SK-N-SH (cell line): ENCODE data around the gene PLD4. TPM values are rescaled to one million over a fixed set of nuclear protein-coding genes. Genes with fewer than 3 reads are reported as not detected.

ENCODE experiments used
- CTCF ChIA-PET: fragments of 300-600, 350-600 bp; formaldehyde crosslinking; extraction: SDS; loops from one replicate; lab custom pipeline; 2021; lab: Yijun Ruan, JAX
- POLR2A ChIA-PET: fragments of 350-600 bp; sonication (Branson Sonifier 250); formaldehyde crosslinking; extraction: SDS; loops from one replicate; lab custom pipeline; 2020; ENCODE audit warnings: antibody characterized with exemption, inconsistent platforms; lab: Yijun Ruan, JAX
- DNase-seq: peaks from one replicate; pipeline ENCODE4 v3.0.0; 2012
- H2AFZ ChIP-seq: fragments of 200-600 bp; sonication (generic); 2 replicates; pipeline ENCODE4 v1.8.1; 2016; ENCODE audit warnings: antibody characterized with exemption, mild to moderate bottlenecking, low read depth
- H3F3A ChIP-seq: fragments of 200-600 bp; sonication (generic); replicated peaks from 2 replicates; pipeline ENCODE3; 2016; ENCODE audit warnings: antibody characterized with exemption, mild to moderate bottlenecking; ENCODE audit not compliant: insufficient read depth
- H3K27ac ChIP-seq, 2 experiments: fragments of 200-500 bp in 1 of 2; fragments of 200-600 bp in 1 of 2; sonication (Bioruptor generic) in 1 of 2; sonication (generic), shearing (Covaris generic) in 1 of 2; 2 replicates each; pipeline versions ENCODE4 v1.5.1 to v1.6.1; 2014 to 2016; ENCODE audit warnings: low read depth in 2 of 2, inconsistent platforms in 1 of 2, low read length in 1 of 2, mild to moderate bottlenecking in 1 of 2, mixed read lengths in 1 of 2
- H3K27me3 ChIP-seq: fragments of 200-600 bp; sonication (generic), shearing (Covaris generic); 2 replicates; pipeline ENCODE4 v1.6.1; 2016; ENCODE audit warnings: mixed run types; ENCODE audit not compliant: insufficient read depth
- H3K36me3 ChIP-seq, 2 experiments: fragments of 200-500 bp in 1 of 2; fragments of 200-600 bp in 1 of 2; sonication (Bioruptor generic) in 1 of 2; sonication (generic) in 1 of 2; replicated peaks in 1 of 2; 2 replicates each; pipeline versions ENCODE3 to v1.5.1; 2014 to 2016; ENCODE audit warnings: low read length in 1 of 2, mild to moderate bottlenecking in 1 of 2; ENCODE audit not compliant: insufficient read depth in 2 of 2, control insufficient read depth in 1 of 2
- H3K4me1 ChIP-seq, 2 experiments: fragments of 200-500 bp in 1 of 2; fragments of 200-600 bp in 1 of 2; sonication (Bioruptor generic) in 1 of 2; sonication (generic), shearing (Covaris generic) in 1 of 2; 2 replicates each; pipeline versions ENCODE4 v1.5.1 to v1.6.1; 2014 to 2016; ENCODE audit warnings: low read depth in 1 of 2, low read length in 1 of 2, mixed run types in 1 of 2; ENCODE audit not compliant: insufficient read depth in 2 of 2, control insufficient read depth in 1 of 2
- H3K4me2 ChIP-seq: fragments of 200-600 bp; sonication (generic), shearing (Covaris generic); 2 replicates; pipeline ENCODE4 v1.6.1; 2017; ENCODE audit warnings: mixed run types
- H3K4me3 ChIP-seq, 2 experiments: fragments of 200-500 bp in 1 of 2; fragments of 200-600 bp in 1 of 2; sonication (Bioruptor generic) in 1 of 2; sonication (generic), shearing (Covaris generic) in 1 of 2; 2 replicates each; pipeline versions ENCODE4 v1.5.1 to v1.8.1; 2014 to 2016; ENCODE audit warnings: low read depth in 2 of 2, inconsistent platforms in 1 of 2, low read length in 1 of 2, mild to moderate bottlenecking in 1 of 2, mixed read lengths in 1 of 2, moderate library complexity in 1 of 2
- H3K79me2 ChIP-seq: fragments of 200-600 bp; sonication (generic); 2 replicates; pipeline ENCODE4 v1.8.1; 2017; ENCODE audit warnings: mild to moderate bottlenecking; ENCODE audit not compliant: insufficient read depth
- H3K9ac ChIP-seq: fragments of 200-600 bp; sonication (generic); 2 replicates; pipeline ENCODE4 v1.6.1; 2017; ENCODE audit warnings: mixed run types
- H3K9me2 ChIP-seq: fragments of 200-600 bp; sonication (generic); 2 replicates; pipeline ENCODE4 v1.6.1; 2017; ENCODE audit warnings: mixed run types
- H3K9me3 ChIP-seq: fragments of 200-600 bp; sonication (generic); 2 replicates; pipeline ENCODE4 v1.6.1; 2017; ENCODE audit warnings: mixed run types, mild to moderate bottlenecking, moderate library complexity
- H4K20me1 ChIP-seq: fragments of 200-600 bp; sonication (generic); 2 replicates; pipeline ENCODE4 v1.6.1; 2017; ENCODE audit warnings: mild to moderate bottlenecking, mixed run types; ENCODE audit not compliant: insufficient read depth
- CHD2 ChIP-seq: fragments of 150-350 bp; IDR thresholded peaks from 2 replicates; pipeline ENCODE4 v1.6.1; 2018; ENCODE audit warnings: low read length; ENCODE audit not compliant: partially characterized antibody
- ELF1 ChIP-seq: IDR thresholded peaks from 2 replicates; pipeline ENCODE4 v1.4.0; 2012
- EP300 ChIP-seq, 2 experiments: IDR thresholded peaks; 2 replicates each; pipeline versions ENCODE4 v1.4.0 to v1.6.1; 2012; ENCODE audit warnings: borderline replicate concordance in 1 of 2, low read depth in 1 of 2, low read length in 1 of 2
- GABPA ChIP-seq: IDR thresholded peaks from 2 replicates; pipeline ENCODE4 v1.4.0; 2012; ENCODE audit warnings: low read depth, mild to moderate bottlenecking
- JUND ChIP-seq: IDR thresholded peaks from 2 replicates; pipeline ENCODE4 v1.4.0; 2012
- MEF2A ChIP-seq: IDR thresholded peaks from 2 replicates; pipeline ENCODE4 v1.4.0; 2012; ENCODE audit warnings: low read depth, borderline replicate concordance
- NRF1 ChIP-seq: IDR thresholded peaks from 2 replicates; pipeline ENCODE4 v1.6.1; 2012; ENCODE audit warnings: low read depth, mild to moderate bottlenecking, low read length
- SIN3A ChIP-seq: IDR thresholded peaks from 2 replicates; pipeline ENCODE4 v1.6.1; 2012; ENCODE audit warnings: low read depth, mild to moderate bottlenecking, low read length, moderate library complexity, borderline replicate concordance
- TCF12 ChIP-seq: IDR thresholded peaks from 2 replicates; pipeline ENCODE4 v1.4.0; 2012
- WGBS: methylation state at CpG from one replicate; pipeline ENCODE4 v1.1.6; 2017; ENCODE audit warnings: low lambda C conversion rate; 5-methylcytosine and 5-hydroxymethylcytosine counted together
- polyA plus RNA-seq, 3 experiments: library from polyadenylated mRNA; depleted of rRNA; stranded (reverse); fragments of >200 nt; gene quantifications; 2 replicates each; pipeline ENCODE4 v1.2.3, GENCODE V29; 2012
- TF ChIP-seq, protein P1 (sequence below): IDR thresholded peaks from 2 replicates; pipeline ENCODE4; 2012
- TF ChIP-seq, protein P2 (sequence below): IDR thresholded peaks from 2 replicates; pipeline ENCODE4 v1.4.0; 2012; ENCODE audit warnings: low read depth, borderline replicate concordance
- TF ChIP-seq, protein P3 (sequence below): IDR thresholded peaks from 2 replicates; pipeline ENCODE4 v1.4.0; 2012; ENCODE audit warnings: low read depth

Gene PLD4
- polyA plus RNA-seq, 1 of the 3 experiments (the other 2 are of a cell fraction) = 0.02 TPM

DNA sequence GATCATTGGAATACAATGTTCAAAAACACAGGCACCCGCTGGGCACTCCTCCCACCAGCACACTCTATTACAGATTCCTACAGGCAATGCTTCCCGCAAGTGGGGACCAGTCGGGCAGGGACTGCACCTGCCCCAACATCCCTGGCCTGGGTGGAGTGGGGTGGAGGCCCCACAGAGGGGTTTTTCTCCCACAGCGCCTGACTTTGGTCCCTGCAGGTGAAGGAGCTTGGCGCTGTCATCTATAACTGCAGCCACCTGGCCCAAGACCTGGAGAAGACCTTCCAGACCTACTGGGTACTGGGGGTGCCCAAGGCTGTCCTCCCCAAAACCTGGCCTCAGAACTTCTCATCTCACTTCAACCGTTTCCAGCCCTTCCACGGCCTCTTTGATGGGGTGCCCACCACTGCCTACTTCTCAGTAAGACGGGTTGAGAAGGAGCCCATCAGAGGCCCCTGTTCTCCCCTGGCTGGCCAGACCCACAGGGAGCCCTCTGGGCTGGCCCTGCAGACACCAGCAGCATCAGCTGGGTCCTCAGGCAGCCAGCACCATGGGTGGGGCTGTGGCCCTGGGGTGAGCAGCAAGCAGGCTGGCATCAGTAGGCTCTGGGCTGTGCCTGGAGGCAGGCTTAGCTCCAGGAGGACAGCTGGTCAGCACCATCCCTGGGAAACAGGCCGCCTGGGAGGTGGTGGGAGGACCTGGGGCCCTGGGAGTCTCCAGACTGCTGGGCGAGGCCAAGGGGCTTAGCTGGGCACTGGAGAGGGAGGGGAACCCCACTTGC lies 6.0 kb downstream of the PLD4 start:
- Histone ChIP-seq H3K79me2 (no peaks in the 10 kb centered on the region), H3K27me3 (no peaks in the 10 kb centered on the region), H3K36me3 (no peaks in the 10 kb centered on the region), H3K9me3 (no peaks in the 10 kb centered on the region), H4K20me1 (no peaks in the 10 kb centered on the region), H3K4me1 (peaks cover 0 to 5% of the 10 kb centered on the region in 2 experiments; a peak in 1 of 4 replicates), H3F3A (no peaks in the 10 kb centered on the region), H3K9me2 (no peaks in the 10 kb centered on the region), H3K4me2 (no peak overlapping the region), H2AFZ (no peak overlapping the region), H3K27ac (no peak overlapping the region), H3K4me3 (no peak overlapping the region), H3K9ac (no peak overlapping the region)
- POLR2A ChIA-PET = no interaction called here
- TF ChIP-seq NRF1 (no peak), JUND (no peak), SIN3A (no peak)
- CTCF ChIA-PET = interaction anchor here (1.0 to 4.7 kb wide), 3 partner anchors 45 to 156 kb away, joined by 3 to 17 read pairs (median 3); no protein-coding TSS in a partner anchor
- DNase-seq = no peak
- 89% methylated on average over 8 of the region's 10 CpGs for WGBS

DNA sequence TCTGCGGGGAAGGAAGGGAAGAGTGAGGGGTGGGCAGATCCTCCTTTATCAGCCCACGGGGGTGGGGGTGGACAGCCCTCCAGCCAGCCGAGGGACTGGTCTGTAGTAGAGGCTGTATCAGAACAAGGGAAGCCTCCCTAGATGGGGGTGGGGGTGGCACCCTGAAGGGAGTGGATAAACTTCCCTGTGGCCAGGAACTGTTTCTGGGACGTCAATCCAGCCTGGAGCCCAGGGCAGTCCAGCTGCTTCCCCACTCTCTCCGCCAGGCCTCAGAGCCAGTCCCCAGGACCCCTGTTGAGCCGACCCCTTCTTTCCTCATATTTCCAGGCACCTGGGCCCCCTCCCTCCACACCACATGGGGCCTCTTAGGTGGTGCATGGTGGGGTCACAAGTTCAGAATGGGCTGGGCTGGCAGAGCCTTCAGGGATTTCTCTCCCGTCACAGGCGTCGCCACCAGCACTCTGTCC lies 6.7 kb downstream of the PLD4 start:
- 96% methylated on average over 6 of the region's 9 CpGs for WGBS

More for the DNA sequence above, 6.7 kb downstream of the PLD4 start:
- no peak overlapping the region for H3K27ac ChIP-seq
- no peaks in the 10 kb centered on the region for H3K79me2 ChIP-seq
- no peak overlapping the region for H3K9ac ChIP-seq
- no peaks in the 10 kb centered on the region for H4K20me1 ChIP-seq
- CTCF ChIA-PET = interaction anchor here (1.0 to 4.7 kb wide), 3 partner anchors 44 to 156 kb away, joined by 3 to 17 read pairs (median 3); no protein-coding TSS in a partner anchor
- no peaks in the 10 kb centered on the region for H3K9me3 ChIP-seq
- no peak for DNase-seq
- H3K9me2 ChIP-seq = no peaks in the 10 kb centered on the region
- POLR2A ChIA-PET = no interaction called here
- H3K4me2 ChIP-seq = no peak overlapping the region
- H3K4me3 ChIP-seq = no peak overlapping the region
- H2AFZ ChIP-seq = no peak overlapping the region
- H3K27me3 ChIP-seq = no peaks in the 10 kb centered on the region
- H3K36me3 ChIP-seq = no peaks in the 10 kb centered on the region
- no peaks in the 10 kb centered on the region for H3F3A ChIP-seq
- peaks cover 0 to 5% of the 10 kb centered on the region in 2 experiments; a peak in 1 of 4 replicates for H3K4me1 ChIP-seq
- TF ChIP-seq SIN3A = no peak
- no peak for TF ChIP-seq EP300 (IDR thresholded peaks at IDR 0.05; ENCODE audit: borderline replicate concordance in 1 of 2, low read depth in 1 of 2, low read length in 1 of 2)
- no peak for TF ChIP-seq TCF12
- TF ChIP-seq, protein P1, sequence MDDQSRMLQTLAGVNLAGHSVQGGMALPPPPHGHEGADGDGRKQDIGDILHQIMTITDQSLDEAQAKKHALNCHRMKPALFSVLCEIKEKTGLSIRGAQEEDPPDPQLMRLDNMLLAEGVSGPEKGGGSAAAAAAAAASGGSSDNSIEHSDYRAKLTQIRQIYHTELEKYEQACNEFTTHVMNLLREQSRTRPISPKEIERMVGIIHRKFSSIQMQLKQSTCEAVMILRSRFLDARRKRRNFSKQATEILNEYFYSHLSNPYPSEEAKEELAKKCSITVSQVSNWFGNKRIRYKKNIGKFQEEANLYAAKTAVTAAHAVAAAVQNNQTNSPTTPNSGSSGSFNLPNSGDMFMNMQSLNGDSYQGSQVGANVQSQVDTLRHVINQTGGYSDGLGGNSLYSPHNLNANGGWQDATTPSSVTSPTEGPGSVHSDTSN = no peak
- no peak for TF ChIP-seq CHD2
- no peak for TF ChIP-seq JUND
- TF ChIP-seq, protein P2, sequence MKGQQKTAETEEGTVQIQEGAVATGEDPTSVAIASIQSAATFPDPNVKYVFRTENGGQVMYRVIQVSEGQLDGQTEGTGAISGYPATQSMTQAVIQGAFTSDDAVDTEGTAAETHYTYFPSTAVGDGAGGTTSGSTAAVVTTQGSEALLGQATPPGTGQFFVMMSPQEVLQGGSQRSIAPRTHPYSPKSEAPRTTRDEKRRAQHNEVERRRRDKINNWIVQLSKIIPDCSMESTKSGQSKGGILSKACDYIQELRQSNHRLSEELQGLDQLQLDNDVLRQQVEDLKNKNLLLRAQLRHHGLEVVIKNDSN = no peak
- TF ChIP-seq, protein P3, sequence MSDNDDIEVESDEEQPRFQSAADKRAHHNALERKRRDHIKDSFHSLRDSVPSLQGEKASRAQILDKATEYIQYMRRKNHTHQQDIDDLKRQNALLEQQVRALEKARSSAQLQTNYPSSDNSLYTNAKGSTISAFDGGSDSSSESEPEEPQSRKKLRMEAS = no peak
- TF ChIP-seq ELF1 = no peak
- no peak for TF ChIP-seq GABPA
- TF ChIP-seq MEF2A = no peak
